SK-N-SH treated with all-trans-retinoic acid at 6 μM for 48 hours (cell line): ENCODE results near the gene B4GALT1.

Experiments
- CSDC2 ChIP-seq: fragments of 250-450 bp; sonication (Bioruptor Pico); IDR thresholded peaks from 2 replicates; pipeline ENCODE4 v1.5.0; 2020; ENCODE audit warnings: mild to moderate bottlenecking, moderate library complexity
- ZC3H10 ChIP-seq: fragments of 250-450 bp; sonication (Bioruptor Pico); IDR thresholded peaks from 2 replicates; pipeline ENCODE4 v1.5.1; 2021; ENCODE audit warnings: mild to moderate bottlenecking, moderate library complexity

DNA sequence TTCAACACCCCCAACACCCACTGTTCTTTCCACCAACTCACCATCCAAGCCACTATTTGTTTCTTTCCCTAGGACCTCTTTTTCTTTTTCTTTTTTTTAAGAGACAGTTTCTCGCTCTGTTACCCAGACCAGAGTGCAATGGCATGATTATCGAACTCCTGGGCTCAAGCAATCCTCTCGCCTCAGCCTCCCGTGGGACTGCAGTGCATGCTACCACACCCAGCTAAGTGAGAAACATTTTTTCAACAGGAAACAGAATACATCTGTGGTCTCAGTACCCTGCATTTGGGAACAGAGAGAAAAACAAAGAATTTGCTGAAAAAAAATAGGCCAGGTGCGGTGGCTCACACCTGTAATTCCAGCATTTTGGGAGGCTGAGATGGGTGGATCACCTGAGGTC lies 24.6 kb downstream of the B4GALT1 start:
- TF ChIP-seq CSDC2 (CRISPR knock-in tag) (no peak), ZC3H10 (no peak)
